HG03457 (cell line): ENCODE results near the gene LAG3.

Source experiments
- ATAC-seq: cut with Tn5 transposase; IDR thresholded peaks from one replicate; pipeline ENCODE4 v1.9.1; 2021; ENCODE audit warnings: moderate number of reproducible peaks; ENCODE audit not compliant: unreplicated experiment

The LAG3 gene

GRCh38 chr12:6787309-6787708 is 15.0 kb downstream of the LAG3 start:
- no peak for ATAC-seq

DNA sequence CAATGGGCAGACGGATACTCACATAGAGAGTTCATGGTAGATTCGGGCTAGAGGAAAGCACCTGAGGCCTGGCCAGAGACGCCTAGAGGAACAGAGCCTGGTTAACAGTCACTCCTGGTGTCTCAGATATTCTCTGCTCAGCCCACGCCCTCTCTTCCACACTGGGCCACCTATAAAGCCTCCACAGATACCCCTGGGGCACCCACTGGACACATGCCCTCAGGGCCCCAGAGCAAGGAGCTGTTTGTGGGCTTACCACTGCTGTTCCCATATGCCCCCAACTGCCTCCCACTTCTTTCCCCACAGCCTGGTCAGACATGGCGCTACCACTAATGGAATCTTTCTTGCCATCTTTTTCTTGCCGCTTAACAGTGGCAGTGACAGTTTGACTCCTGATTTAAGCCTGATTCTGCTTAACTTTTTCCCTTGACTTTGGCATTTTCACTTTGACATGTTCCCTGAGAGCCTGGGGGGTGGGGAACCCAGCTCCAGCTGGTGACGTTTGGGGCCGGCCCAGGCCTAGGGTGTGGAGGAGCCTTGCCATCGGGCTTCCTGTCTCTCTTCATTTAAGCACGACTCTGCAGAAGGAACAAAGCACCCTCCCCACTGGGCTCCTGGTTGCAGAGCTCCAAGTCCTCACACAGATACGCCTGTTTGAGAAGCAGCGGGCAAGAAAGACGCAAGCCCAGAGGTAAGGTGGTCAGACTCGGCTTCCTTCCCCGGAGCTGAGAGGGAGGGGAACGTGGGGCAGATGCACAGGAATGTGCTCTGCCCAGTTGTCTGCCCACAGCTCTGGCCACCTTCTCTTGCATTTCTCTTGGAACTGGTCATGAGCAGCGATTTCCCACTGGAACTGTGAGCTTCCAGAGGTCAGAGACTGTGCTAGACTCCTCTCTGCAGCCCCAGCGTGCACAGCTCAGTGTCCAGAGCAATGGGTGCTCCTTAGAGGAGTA is 16.9 kb downstream of the LAG3 start, which contains the start of gene CD4:
CD4 (plus strand) TSS at position 557 of the 953 bp plus-strand sequence. CDS start 10,611 bp downstream, outside the sequence.
- no peak for ATAC-seq

DNA sequence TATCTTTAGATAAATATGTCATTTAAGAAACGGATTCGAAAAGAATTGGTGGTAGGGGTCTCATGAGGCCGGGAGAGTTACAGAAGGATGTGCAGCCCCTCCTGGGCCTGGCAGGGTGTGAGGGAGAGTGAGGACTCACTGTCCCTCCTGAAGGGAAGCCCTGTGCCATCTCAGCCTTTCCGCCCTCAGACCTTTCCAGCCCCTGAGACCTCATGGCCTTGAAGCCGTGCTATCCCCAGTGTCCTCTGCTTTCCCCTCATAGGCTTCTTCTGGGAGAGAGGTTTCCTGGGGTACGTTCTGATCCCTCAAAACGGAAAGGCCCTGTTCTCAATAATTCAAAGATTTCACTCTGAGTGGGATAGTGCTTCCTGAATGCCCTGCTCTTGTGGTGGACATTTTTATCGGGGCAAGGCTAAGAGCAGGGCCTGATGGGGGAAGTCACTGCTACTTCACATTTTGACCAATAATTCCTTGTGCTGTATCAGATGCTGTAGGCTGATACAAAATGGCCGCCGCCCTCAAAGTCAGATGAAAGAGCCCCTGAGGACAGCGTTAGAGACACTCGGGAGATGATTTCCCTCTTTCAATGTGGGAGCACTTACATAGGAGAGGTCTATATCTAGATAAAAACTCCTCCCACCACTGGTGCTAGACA is 18.3 kb downstream of the LAG3 start:
- no peak for ATAC-seq

- ATAC-seq, result no peak
Observed at GRCh38 chr12:6791931-6792520, 19.7 kb downstream of the LAG3 start.

DNA sequence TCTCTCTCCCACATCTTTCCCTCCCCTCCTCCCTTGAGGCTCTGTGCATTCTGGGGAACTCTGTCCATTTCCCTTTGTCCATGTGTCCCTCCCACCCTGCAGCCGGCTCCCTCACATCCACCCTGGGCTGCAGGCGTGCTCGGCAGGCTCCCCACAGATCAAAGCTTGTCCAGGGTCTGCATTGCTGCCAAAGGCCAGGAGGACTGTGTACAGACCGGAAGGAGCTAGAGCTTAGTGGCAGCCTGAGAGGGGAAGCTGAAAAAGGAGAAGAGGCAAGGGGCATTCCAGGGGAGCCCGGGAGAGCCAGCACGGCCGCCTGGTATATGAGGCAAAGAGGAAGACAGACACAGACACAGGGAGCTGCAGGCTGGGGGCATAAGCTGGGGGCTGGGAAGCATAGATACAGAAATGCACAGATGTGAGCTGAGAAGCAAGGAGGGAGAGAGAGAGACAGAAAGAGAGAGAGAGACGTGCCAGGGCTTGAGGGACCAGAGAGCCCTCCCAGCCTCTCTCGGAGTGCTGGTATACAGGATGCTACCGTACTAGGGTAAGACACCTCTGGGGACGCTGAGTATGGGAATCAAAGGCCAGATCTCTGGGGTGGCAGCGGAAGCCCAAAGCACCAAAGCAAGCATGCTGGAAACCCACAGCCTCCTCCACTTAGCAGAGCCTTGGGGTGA is 20.3 kb downstream of the LAG3 start:
- no peak for ATAC-seq

DNA sequence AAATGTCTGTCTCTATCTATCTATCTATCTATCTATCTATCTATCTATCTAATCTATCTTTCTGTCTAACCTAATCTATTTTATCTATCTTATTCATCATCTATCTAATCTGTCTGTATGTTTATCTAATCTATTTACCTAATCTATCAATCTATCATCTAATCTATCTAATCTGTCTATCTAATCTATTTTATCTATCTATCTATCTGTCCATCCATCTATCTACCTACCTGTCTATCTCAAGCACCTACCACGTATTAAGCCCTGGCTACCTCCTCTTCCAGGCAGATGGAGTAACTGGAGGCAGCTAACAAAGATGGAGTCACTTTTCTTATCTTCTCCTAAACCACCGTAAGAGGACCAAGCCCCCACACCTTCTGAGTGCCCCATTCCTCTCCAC is 22.8 kb downstream of the LAG3 start:
- ATAC-seq, result no peak

DNA sequence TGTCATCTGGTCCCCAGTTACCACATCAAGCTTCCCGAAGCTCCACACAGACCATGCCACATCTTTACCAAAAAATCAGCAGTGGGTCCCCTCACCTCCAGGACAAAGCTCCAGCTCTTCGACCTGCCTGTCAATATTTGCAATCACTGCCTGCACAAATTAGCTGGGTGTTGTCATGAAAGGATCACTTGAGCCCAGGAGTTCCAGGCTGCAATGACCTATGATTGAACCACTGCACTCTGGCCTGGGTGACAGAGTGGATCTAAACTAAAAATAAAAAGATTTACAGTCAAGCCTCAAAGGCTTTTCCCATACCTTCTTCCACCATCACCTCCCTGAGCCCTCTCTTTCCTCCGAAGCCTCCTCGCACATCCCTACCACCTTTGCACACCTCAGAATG is 24.3 kb downstream of the LAG3 start:
- no peak for ATAC-seq

DNA sequence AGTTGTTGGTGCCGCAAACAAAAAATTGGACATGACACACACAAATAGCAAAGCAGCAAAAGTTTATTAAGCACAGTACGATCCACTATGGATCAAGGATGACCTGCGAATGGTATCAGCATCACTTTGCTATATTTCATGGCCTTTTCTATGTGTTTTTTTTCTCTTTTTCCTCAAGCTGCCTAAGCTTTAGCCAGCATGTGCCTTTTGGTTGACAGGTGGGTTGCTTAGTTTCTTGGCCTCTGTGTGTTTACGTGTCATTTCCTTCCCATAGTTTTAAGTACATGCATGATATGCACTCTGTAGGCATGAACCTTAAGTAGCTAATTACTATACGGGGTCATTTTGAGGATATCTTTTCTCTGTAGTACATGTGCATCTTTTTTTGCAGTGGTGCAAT is 26.8 kb downstream of the LAG3 start:
- ATAC-seq, result no peak

DNA sequence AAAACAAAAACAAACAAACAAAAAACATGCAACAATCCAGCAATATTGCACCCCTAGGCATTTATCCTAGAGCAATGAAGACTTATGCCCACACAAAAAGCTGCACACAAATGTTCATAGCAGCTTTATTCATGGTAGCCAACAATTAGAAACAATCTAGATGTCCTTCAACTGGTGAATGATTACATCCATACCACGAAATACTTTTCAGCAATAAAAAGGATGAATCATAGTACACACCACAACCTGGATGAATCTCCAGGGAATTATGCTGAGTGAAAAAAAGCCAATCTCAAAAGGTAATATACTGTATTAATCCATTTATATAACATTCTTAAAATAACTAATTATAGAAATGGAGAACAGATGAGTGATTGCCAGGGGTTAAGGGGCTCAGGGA is 34.9 kb downstream of the LAG3 start:
- ATAC-seq, result no peak

DNA sequence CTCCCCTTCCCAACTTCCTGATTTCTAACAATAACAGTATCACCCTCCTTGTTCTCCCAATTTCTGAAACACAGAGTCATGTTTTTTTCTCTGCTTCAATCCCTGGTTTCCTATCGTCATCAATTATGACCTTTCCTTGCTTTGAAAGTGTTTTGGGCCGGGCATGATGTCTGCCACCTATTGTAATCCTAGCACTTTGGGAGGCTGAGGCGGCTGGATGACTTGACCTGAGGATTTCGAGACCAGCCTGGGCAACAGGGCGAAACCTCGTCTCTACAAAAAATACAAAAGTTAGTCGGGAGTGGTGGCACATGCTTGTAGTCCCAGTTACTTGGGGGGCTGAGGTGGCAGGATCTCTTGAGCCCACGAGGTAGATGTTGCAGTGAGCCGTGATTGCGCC is 36.7 kb downstream of the LAG3 start:
- ATAC-seq, result no peak

GRCh38 chr12:6810758-6811157 is 38.4 kb downstream of the LAG3 start:
- no peak for ATAC-seq

- no peak for ATAC-seq
Observed at GRCh38 chr12:6813363-6813762, 41.0 kb downstream of the LAG3 start.

- ATAC-seq, result no peak
Observed at GRCh38 chr12:6816598-6816997, 44.3 kb downstream of the LAG3 start.

DNA sequence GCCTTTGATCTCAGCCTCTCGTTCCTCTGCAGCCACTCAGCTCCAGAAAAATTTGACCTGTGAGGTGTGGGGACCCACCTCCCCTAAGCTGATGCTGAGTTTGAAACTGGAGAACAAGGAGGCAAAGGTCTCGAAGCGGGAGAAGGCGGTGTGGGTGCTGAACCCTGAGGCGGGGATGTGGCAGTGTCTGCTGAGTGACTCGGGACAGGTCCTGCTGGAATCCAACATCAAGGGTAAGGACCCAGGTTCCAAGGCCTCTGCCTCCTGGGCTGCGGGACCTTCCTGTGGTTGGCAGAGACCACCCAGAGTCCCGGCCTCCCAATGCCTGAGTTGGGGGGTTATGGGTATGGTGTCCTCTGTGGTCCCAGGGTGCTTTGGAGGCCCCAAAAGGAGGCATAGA is 44.8 kb downstream of the LAG3 start:
- no peak for ATAC-seq

DNA sequence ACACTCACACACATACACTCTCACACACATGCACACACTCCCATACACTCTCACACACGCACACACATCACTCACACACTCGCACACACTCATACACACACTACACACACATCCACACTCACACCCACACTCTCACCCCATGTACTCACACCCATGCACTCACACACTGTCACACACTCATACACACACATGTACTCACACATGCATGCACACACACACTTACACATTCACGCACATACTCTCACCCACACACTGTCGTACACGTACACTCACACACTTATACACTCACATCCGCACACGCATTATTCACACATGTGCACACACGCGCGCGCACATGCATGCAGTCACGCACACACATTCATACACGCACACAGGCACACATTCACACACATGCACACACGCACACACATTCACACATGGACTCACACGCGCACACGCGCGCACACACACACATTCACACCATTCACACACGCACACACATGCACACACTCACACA is 45.4 kb downstream of the LAG3 start:
- no peak for ATAC-seq

GRCh38 chr12:6818222-6818621 is 45.9 kb downstream of the LAG3 start:
- no peak for ATAC-seq

DNA sequence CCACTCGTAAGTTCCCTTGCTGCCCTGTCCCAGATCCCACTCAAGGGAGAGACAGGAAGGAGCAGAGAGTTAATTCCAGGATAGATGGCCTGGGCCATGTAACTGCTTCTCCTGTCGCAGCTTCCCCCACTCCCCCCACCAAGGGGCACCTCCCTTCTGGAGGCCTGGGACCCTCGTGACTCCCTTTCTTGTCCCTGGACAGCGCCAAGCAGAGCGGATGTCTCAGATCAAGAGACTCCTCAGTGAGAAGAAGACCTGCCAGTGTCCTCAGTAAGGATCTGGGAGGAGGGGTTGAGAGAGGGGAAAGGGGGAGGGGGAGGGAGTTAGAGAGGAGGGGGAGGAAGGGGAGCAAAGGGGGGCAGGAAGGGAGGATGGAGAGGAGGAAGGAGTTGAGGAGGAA is 46.3 kb downstream of the LAG3 start:
- no peak for ATAC-seq

DNA sequence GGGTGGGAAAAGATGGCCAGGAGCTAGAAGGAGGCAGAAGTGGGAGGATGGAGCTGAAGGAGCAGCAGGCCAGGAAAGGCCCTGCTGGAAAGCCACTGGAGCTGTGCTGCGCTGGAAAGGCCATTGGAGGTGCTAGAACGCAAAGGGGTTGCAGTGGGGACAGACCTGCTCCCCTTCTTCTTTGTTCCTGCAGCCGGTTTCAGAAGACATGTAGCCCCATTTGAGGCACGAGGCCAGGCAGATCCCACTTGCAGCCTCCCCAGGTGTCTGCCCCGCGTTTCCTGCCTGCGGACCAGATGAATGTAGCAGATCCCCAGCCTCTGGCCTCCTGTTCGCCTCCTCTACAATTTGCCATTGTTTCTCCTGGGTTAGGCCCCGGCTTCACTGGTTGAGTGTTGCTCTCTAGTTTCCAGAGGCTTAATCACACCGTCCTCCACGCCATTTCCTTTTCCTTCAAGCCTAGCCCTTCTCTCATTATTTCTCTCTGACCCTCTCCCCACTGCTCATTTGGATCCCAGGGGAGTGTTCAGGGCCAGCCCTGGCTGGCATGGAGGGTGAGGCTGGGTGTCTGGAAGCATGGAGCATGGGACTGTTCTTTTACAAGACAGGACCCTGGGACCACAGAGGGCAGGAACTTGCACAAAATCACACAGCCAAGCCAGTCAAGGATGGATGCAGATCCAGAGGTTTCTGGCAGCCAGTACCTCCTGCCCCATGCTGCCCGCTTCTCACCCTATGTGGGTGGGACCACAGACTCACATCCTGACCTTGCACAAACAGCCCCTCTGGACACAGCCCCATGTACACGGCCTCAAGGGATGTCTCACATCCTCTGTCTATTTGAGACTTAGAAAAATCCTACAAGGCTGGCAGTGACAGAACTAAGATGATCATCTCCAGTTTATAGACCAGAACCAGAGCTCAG is 47.0 kb downstream of the LAG3 start:
- ATAC-seq, result no peak

DNA sequence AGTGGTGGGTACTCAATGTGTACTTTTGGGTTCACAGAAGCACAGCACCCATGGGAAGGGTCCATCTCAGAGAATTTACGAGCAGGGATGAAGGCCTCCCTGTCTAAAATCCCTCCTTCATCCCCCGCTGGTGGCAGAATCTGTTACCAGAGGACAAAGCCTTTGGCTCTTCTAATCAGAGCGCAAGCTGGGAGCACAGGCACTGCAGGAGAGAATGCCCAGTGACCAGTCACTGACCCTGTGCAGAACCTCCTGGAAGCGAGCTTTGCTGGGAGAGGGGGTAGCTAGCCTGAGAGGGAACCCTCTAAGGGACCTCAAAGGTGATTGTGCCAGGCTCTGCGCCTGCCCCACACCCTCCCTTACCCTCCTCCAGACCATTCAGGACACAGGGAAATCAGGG is 47.8 kb downstream of the LAG3 start:
- no peak for ATAC-seq
